Small intestine (tissue), 7 donors: ENCODE results near the gene SNAP29. TPM values are rescaled to one million over a fixed set of nuclear protein-coding genes. Genes with fewer than 3 reads are reported as not detected.
"Not testable (repeated sequence)": the region's sequence is repeated elsewhere in the genome, so short reads cannot be mapped to it uniquely, and the experiment has no call there.

Experiments
- DNase-seq, 2 donors: peaks; one replicate each; pipeline versions ENCODE4 v3.0.0 to v3.0.0-alpha.2; 2013
- FAIRE-seq: peaks from 2 replicates; lab custom pipeline; 2012; peaks lifted over from hg19 to GRCh38; lab: Jason Lieb, UNC
- H3K27ac ChIP-seq, 3 donors: one replicate each; pipeline ENCODE4 v1.5.1; 2013; ENCODE audit warnings: low read length in 2 of 3, mild to moderate bottlenecking in 2 of 3, control low read depth in 1 of 3, inconsistent platforms in 1 of 3, low read depth in 1 of 3, moderate library complexity in 1 of 3
- H3K27me3 ChIP-seq, 3 donors: one replicate each; pipeline ENCODE4 v1.6.1; 2013; ENCODE audit warnings: low read length in 3 of 3, inconsistent platforms in 1 of 3; ENCODE audit not compliant: control insufficient read depth in 3 of 3, insufficient read depth in 3 of 3
- H3K36me3 ChIP-seq, 3 donors: one replicate each; pipeline ENCODE4 v1.6.1; 2013; ENCODE audit warnings: low read length in 3 of 3, inconsistent platforms in 1 of 3, low read depth in 1 of 3, mild to moderate bottlenecking in 1 of 3, moderate library complexity in 1 of 3; ENCODE audit not compliant: control insufficient read depth in 3 of 3, insufficient read depth in 2 of 3
- H3K4me1 ChIP-seq, 3 donors: one replicate each; pipeline ENCODE4 v1.6.1; 2013; ENCODE audit warnings: low read length in 2 of 3, inconsistent platforms in 1 of 3, low read depth in 1 of 3, mild to moderate bottlenecking in 1 of 3, moderate library complexity in 1 of 3; ENCODE audit not compliant: control insufficient read depth in 3 of 3, insufficient read depth in 2 of 3
- H3K4me3 ChIP-seq, 3 donors: one replicate each; pipeline ENCODE4 v1.5.1; 2013; ENCODE audit warnings: low read length in 3 of 3, control low read depth in 1 of 3, inconsistent platforms in 1 of 3, low read depth in 1 of 3, mild to moderate bottlenecking in 1 of 3, moderate library complexity in 1 of 3
- H3K9me3 ChIP-seq, 2 donors: one replicate each; pipeline ENCODE4 v1.6.1; 2013; ENCODE audit warnings: low read depth in 1 of 2, low read length in 1 of 2; ENCODE audit not compliant: control insufficient read depth in 2 of 2, insufficient read depth in 1 of 2
- WGBS, 3 donors: extraction: QIAGEN DNeasy Blood & Tissue Kit; methylation state at CpG; one replicate each; pipeline ENCODE4 v1.1.7; 2013; 5-methylcytosine and 5-hydroxymethylcytosine counted together
- polyA plus RNA-seq, 4 donors: library from polyadenylated mRNA; stranded (reverse) in 3 of 4; unstranded in 1 of 4; fragments of 200-250 nt in 3 of 4; fragments of 120-200 nt in 1 of 4; gene quantifications; one replicate each; pipeline versions ENCODE4 v1.2.1 to v1.2.3, GENCODE V29; 2013
- donor health status: healthy with polysubstance abuse.
- donor health status: control.
- donor health status: control.
- donor health status: Bipolar disorder and iron deficiency.
- donor health status: healthy.

The SNAP29 gene
- polyA plus RNA-seq, 4 donors: 13.8 to 32.2 (median 18.2) TPM

DNA sequence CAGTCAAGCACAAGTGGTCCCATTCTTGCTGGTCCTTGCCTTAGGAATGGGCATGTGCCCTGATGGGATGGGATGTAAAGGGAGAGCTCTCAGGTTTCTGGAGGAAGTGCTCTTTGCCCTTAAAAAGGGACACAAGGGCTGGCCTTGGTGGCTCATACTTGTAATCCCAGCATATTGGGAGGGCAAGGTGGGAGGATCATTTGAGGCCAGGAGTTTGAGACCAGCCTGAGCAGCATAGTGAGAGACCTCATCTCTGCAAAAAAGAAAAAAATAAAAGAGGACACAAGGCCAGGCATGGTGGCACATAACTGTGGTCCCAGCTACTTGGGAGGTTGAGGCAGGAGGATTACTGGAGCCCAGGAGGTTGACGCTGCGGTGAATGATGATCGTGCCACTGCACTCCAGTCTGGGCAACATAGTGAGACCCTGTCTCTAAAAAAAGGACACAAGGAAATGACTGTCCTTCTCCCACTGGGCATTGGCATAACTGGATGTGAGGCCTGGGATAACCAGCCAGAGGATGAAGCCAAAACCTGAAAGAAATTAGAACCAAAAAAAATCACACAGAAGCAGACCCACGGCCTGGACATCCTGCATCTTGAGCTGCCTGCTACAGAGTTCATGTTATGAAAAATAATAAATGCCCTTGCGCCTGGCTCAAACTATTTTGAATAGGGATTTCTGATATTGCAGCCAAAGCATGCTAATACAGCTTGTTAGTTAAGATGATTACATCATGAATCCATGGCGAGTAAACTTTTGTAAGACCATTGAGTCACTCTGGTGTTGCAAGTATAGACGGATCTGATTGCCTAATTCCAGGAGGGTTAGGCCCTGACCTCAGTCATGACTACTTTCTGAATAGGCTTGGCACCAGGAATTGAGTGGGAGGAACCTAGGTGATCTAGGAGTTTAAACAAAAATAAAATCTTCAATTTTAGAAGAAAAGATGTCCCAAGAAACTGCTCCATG lies 45.5 kb downstream of the SNAP29 start:
- no peak overlapping the region for H3K4me3 ChIP-seq
- no peak overlapping the region for H3K27ac ChIP-seq
- 79 to 87% (median 83%) methylated on average over 7 of the region's 7 CpGs for WGBS, 3 donors
- no peaks in the 10 kb centered on the region for H3K4me1 ChIP-seq
- H3K27me3 ChIP-seq: peaks cover 0 to 2% (median 0%) of the 10 kb centered on the region in 3 donors
- FAIRE-seq (no peak), DNase-seq (no peak)
- no peaks in the 10 kb centered on the region for H3K9me3 ChIP-seq
- no peaks in the 10 kb centered on the region for H3K36me3 ChIP-seq

DNA sequence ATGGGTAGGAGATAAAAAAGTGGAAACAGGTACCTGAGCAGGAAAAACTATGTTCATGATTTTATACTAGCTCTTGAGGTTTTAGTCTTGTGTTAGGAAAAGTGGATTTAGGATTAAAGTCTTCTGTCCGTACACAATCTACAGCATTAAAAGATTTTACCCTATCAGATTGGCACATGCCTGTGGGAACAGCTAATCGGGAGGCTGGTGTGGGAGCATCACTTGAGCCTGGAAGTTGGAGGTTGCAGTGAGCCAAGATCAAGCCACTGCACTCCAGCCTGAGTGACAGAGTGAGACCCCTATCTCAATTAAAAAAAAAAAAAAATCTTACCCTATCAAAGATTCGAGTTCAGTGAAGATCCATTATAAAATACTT lies 46.2 kb downstream of the SNAP29 start:
- no peaks in the 10 kb centered on the region for H3K4me1 ChIP-seq
- peaks cover 0 to 2% (median 0%) of the 10 kb centered on the region in 3 donors for H3K27me3 ChIP-seq
- no peak overlapping the region for H3K27ac ChIP-seq
- no peaks in the 10 kb centered on the region for H3K9me3 ChIP-seq
- no peaks in the 10 kb centered on the region for H3K36me3 ChIP-seq
- no peak overlapping the region for H3K4me3 ChIP-seq
- 60 to 77% (median 75%) methylated on average over 3 of the region's 3 CpGs for WGBS, 3 donors
- FAIRE-seq (no peak), DNase-seq (no peak)

DNA sequence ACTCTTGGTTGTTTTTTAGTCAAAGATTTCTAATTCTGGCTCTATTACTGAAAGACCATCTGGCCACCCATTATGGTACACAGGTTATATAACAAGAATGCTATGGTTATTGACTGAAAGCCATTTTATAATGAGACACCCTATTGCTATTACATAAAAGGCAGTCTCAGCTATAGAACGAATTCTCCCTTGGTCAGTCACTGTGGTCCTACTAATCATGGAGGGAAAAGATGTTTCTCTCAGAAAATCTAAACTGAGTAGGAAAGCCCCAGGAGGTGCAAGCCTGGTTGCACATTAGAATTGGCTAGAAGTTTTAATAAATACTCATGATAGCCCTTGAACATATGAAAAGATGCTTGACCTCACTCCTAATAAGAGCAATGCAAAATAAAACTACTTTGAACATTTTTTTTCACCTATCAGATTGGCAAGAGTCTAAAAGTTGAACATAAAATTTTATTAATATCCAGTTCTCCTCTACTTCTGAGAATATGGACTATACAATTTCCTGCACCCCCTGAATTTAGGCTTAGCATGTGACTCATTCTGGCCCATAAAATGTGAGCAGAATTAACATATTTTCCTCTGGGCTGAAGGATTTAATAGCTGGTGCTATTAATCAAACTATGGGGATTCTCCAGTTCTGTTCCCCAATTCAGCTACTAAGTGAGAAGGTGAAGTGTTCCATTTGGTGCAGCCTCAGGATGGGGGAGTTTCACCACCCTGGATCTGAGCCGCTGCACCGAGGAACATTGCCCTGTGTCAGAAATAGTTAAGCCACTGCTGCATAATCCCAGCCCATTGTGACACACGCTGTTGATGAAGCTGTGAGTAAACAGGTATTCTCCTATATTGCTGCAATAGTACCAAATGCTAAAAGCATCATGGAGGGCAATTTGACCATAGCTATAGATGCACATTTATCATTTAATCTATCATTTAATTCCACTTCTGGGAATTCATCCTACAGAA lies 46.9 kb downstream of the SNAP29 start:
- no peaks in the 10 kb centered on the region for H3K36me3 ChIP-seq
- no peaks in the 10 kb centered on the region for H3K9me3 ChIP-seq
- H3K4me1 ChIP-seq: no peaks in the 10 kb centered on the region
- DNase-seq (no peak), FAIRE-seq (no peak)
- H3K27ac ChIP-seq: no peak overlapping the region
- 75 to 88% (median 84%) methylated on average over 4 of the region's 4 CpGs for WGBS, 3 donors
- peaks cover 0 to 2% (median 0%) of the 10 kb centered on the region in 3 donors for H3K27me3 ChIP-seq
- no peak overlapping the region for H3K4me3 ChIP-seq

DNA sequence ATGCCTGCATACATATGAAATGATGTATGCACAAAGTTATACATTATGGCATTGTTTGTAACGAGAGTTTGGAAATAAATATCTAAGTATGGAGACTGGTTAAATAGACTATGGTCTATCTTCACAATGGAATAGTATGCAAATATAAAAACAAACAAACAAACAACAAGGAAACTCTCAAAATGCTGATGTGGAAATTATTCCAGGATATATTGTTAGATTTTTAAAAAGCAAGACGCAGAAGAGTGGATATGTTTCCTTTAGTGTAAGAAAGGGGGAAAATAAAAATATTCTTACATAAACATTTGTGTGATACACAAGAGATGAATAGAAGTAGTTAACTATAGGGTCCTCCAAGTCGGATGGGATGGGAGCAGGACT lies 47.6 kb downstream of the SNAP29 start:
- Histone ChIP-seq H3K9me3 (no peaks in the 10 kb centered on the region), H3K4me1 (no peaks in the 10 kb centered on the region), H3K4me3 (no peak overlapping the region), H3K36me3 (no peaks in the 10 kb centered on the region), H3K27me3 (peaks cover 0 to 2% (median 0%) of the 10 kb centered on the region in 3 donors), H3K27ac (no peak overlapping the region)
- FAIRE-seq: no peak
- 85 to 86% (median 85%) methylated on average over 3 of the region's 3 CpGs for WGBS, 3 donors
- no peak for DNase-seq

DNA sequence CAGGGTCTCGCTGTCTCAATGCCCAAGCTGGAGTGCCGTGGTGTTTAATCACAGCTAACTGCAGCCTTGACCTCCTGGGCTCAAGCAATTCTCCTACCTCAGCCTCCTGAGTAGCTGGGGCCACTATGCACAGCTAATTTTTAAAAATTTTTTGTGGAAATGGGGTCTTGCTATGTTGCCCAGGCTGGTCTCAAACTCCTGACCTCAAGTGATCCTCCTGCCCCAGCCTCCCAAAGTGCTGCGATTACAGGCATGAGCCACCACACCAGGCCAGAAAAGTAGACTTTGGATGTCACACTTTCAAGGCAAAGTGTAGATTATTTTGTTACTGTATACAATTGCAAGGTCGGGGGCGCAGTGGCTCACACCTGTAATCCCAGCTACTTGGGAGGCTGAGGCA lies 49.9 kb downstream of the SNAP29 start:
- 87 to 96% (median 90%) methylated on average over 5 of the region's 5 CpGs for WGBS, 3 donors
- not testable (repeated sequence) for FAIRE-seq, H3K27me3 ChIP-seq

DNA sequence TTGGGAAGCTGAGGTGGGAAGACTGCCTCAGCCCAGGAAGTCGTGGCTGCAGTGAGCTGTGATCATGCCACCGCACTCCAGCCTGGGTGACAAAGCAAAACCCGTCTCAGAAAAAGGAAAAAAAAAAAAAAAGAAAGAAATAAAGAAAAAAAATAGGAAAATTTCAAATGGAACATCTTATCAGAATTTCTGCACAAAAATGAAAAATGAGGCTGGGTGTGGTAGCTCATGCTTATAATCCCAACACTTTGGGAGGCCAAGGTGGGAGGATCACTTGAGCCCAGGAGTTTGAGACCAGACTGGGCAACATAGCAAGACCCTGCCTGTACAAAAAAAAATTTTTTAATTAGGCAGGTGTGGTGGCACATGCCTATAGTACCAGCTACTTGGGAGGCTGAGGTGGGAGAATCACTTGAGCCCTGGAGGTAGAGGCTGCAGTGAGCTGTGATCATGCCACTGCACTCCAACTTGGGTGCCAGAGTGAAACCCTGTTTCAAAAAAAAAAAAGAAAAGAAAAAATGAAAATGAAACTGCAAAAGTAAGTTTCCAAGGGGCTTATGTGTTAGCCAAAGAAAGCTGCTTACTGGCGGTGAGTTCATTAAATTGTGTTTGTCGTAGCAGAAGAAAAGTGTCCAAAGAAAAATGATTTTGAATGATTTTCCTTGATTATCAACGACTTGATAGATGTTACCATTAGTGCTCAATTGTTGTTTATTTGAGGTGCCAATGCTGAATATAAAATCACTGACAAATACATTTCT lies 50.9 kb downstream of the SNAP29 start:
- no peak for FAIRE-seq

More for the DNA sequence above, 49.9 kb downstream of the SNAP29 start:
- H3K4me3 ChIP-seq, DNase-seq, H3K27ac ChIP-seq, H3K4me1 ChIP-seq, H3K36me3 ChIP-seq, H3K9me3 ChIP-seq: not testable (repeated sequence)

DNA sequence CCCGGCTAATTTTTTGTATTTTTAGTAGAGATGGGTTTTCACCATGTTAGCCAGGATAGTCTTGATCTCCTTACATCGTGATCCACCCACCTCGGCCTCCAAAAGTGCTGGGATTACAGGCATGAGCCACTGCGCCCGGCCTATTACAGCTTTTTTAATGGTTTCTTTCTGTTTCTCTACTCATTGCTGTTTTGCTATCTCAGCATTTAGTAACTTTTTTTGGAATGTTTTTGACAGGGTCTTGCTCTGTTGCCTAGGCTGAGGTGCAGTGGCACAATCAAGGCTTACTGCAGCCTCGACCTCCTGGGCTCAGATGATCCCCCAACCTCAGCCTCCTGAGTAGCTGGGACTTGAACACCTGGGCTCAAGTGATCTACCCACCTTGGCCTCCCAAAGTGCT lies 53.7 kb downstream of the SNAP29 start:
- FAIRE-seq: no peak
- H3K27ac ChIP-seq: no peak overlapping the region

More for the DNA sequence above, 50.9 kb downstream of the SNAP29 start:
- H3K4me3 ChIP-seq: no peak overlapping the region
- DNase-seq: no peak
- H3K4me1 ChIP-seq: no peaks in the 10 kb centered on the region
- H3K36me3 ChIP-seq: no peaks in the 10 kb centered on the region
- H3K27ac ChIP-seq: no peak overlapping the region
- 65 to 74% (median 69%) methylated on average over 6 of the region's 6 CpGs for WGBS, 3 donors
- no peaks in the 10 kb centered on the region for H3K9me3 ChIP-seq
- peaks cover 0 to 2% (median 0%) of the 10 kb centered on the region in 3 donors for H3K27me3 ChIP-seq

More for the DNA sequence above, 53.7 kb downstream of the SNAP29 start:
- H3K27me3 ChIP-seq: no peaks in the 10 kb centered on the region
- H3K4me3 ChIP-seq: no peak overlapping the region
- H3K36me3 ChIP-seq: no peaks in the 10 kb centered on the region
- peaks cover 0 to 11% (median 0%) of the 10 kb centered on the region in 3 donors for H3K4me1 ChIP-seq
- H3K9me3 ChIP-seq: no peaks in the 10 kb centered on the region
- no peak for DNase-seq
- WGBS, 3 donors: 89 to 94% (median 90%) methylated on average over 6 of the region's 6 CpGs
